Measurements from ENCODE around the gene KL. TPM values are rescaled to one million over a fixed set of nuclear protein-coding genes. Genes with fewer than 3 reads are reported as not detected.

Gene KL
- total RNA-seq, 1 experiment from 2014 or later, result not detected

GRCh38 chr13:33111414-33112110 is 95.3 kb downstream of the KL start:
- Histone ChIP-seq H4K20me1 (ENCODE audit: insufficient read depth) (no peaks in the 10 kb centered on the region), H3K9me3 (ENCODE audit: control insufficient read depth in 1 of 2, insufficient read depth in 1 of 2, low read depth in 1 of 2, low read length in 2 of 2) (no peaks in the 10 kb centered on the region), H3K27ac (ENCODE audit: low read depth, low read length) (no peak overlapping the region), H3K79me2 (ENCODE audit: insufficient read depth, low read length) (no peaks in the 10 kb centered on the region), H2AFZ (ENCODE audit: low read depth, low read length, poor library complexity, severe bottlenecking) (no peak overlapping the region), H3K4me1 (ENCODE audit: control insufficient read depth in 1 of 2, insufficient read depth in 2 of 2, low read length in 2 of 2) (peaks cover 3 to 13% of the 10 kb centered on the region in 2 experiments; a peak in 3 of 4 replicates), H3K9ac (ENCODE audit: low read length) (no peak overlapping the region), H3K4me3 (replicated peaks in 1 of 2; ENCODE audit: low read depth in 1 of 2, low read length in 2 of 2) (no peak overlapping the region), H3K27me3 (ENCODE audit: insufficient read depth, low read length) (no peaks in the 10 kb centered on the region), H3K36me3 (ENCODE audit: control insufficient read depth in 1 of 2, insufficient read depth in 2 of 2, low read length in 2 of 2) (no peaks in the 10 kb centered on the region), H3K9me2 (ENCODE audit: insufficient read depth) (no peaks in the 10 kb centered on the region), H3K4me2 (ENCODE audit: low read length) (no peak overlapping the region)
- intact Hi-C loops (cut with micrococcal nuclease), result no loop called here
- TF ChIP-seq MAX (IDR thresholded peaks at IDR 0.05) (no peak), SP1 (IDR thresholded peaks at IDR 0.05; ENCODE audit: low read depth) (no peak), JUND (IDR thresholded peaks at IDR 0.05) (no peak), EZH2phosphoT487 (IDR thresholded peaks at IDR 0.05; ENCODE audit: borderline replicate concordance) (no peak), POLR2AphosphoS5 (IDR thresholded peaks at IDR 0.05; ENCODE audit: low read depth, low read length) (no peak), SIN3A (IDR thresholded peaks at IDR 0.05; ENCODE audit: low read depth) (no peak), RAD21 (IDR thresholded peaks at IDR 0.05; ENCODE audit: low read depth) (no peak), SRF (IDR thresholded peaks at IDR 0.05; ENCODE audit: low read depth) (no peak), CEBPB (IDR thresholded peaks at IDR 0.05; ENCODE audit: low read depth) (no peak)
- DNase-seq (ENCODE audit: low read depth, low spot score) (no peak), ATAC-seq (no peak; the same call in 1 of the 2 replicates)
- ChIA-PET POLR2A (interaction anchor here (1.0 to 1.1 kb wide), 2 partner anchors 9 to 15 kb away, joined by 3 to 4 read pairs; no protein-coding TSS in a partner anchor), RAD21 (ENCODE audit: low non-redundant PET in 1 of 2, low total read pairs in 2 of 2, uncharacterized antibody in 2 of 2, unreplicated experiment in 2 of 2) (no interaction called here), CTCF (interaction anchor here (0.7 to 1.2 kb wide), 3 partner anchors 9 to 431 kb away, joined by 3 read pairs; no protein-coding TSS in a partner anchor)
- no TSS peak for BruUV-seq (replicated peaks)

GRCh38 chr13:33112766-33113165 is 96.5 kb downstream of the KL start:
- POLR2A ChIA-PET, result interaction anchor here (1.1 kb wide), 1 partner anchor 8 kb away, joined by 4 read pairs; no protein-coding TSS in a partner anchor
- no peak for ATAC-seq

More at GRCh38 chr13:33112766-33113165, 96.5 kb downstream of the KL start:
- H3K4me1 ChIP-seq (ENCODE audit: control insufficient read depth in 1 of 2, insufficient read depth in 2 of 2, low read length in 2 of 2), result peaks cover 5 to 16% of the 10 kb centered on the region in 2 experiments; a peak in 3 of 4 replicates
- no peaks in the 10 kb centered on the region for H3K9me2 ChIP-seq (ENCODE audit: insufficient read depth)
- H3K79me2 ChIP-seq (ENCODE audit: insufficient read depth, low read length), result no peaks in the 10 kb centered on the region
- no peaks in the 10 kb centered on the region for H3K36me3 ChIP-seq (ENCODE audit: control insufficient read depth in 1 of 2, insufficient read depth in 2 of 2, low read length in 2 of 2)
- H3K27ac ChIP-seq (ENCODE audit: low read depth, low read length), result no peak overlapping the region
- no peak overlapping the region for H3K4me2 ChIP-seq (ENCODE audit: low read length)
- ChIA-PET CTCF (no interaction called here), RAD21 (ENCODE audit: low non-redundant PET in 1 of 2, low total read pairs in 2 of 2, uncharacterized antibody in 2 of 2, unreplicated experiment in 2 of 2) (no interaction called here)
- BruUV-seq (replicated peaks), result no TSS peak
- no peaks in the 10 kb centered on the region for H4K20me1 ChIP-seq (ENCODE audit: insufficient read depth)
- intact Hi-C loops (cut with micrococcal nuclease), result no loop called here
- H3K9me3 ChIP-seq (ENCODE audit: control insufficient read depth in 1 of 2, insufficient read depth in 1 of 2, low read depth in 1 of 2, low read length in 2 of 2), result no peaks in the 10 kb centered on the region
- H3K27me3 ChIP-seq (ENCODE audit: insufficient read depth, low read length), result no peaks in the 10 kb centered on the region
- no peak overlapping the region for H3K9ac ChIP-seq (ENCODE audit: low read length)
- H2AFZ ChIP-seq (ENCODE audit: low read depth, low read length, poor library complexity, severe bottlenecking), result no peak overlapping the region
- TF ChIP-seq EZH2phosphoT487 (IDR thresholded peaks at IDR 0.05; ENCODE audit: borderline replicate concordance), result no peak
- TF ChIP-seq YY1 (IDR thresholded peaks at IDR 0.05; ENCODE audit: extremely low read depth, insufficient replicate concordance, low read depth, low read length), result no peak
- TF ChIP-seq ZFX (IDR thresholded peaks at IDR 0.05), result no peak
- no peak for DNase-seq (ENCODE audit: low read depth, low spot score)
- H3K4me3 ChIP-seq (replicated peaks in 1 of 2; ENCODE audit: low read depth in 1 of 2, low read length in 2 of 2), result no peak overlapping the region

Data from HCT116 (cell line).